Measurements from ENCODE around the gene POLK. TPM values are rescaled to one million over a fixed set of nuclear protein-coding genes. Genes with fewer than 3 reads are reported as not detected.
"Not testable (repeated sequence)": the region's sequence is repeated elsewhere in the genome, so short reads cannot be mapped to it uniquely, and the experiment has no call there.

POLK gene
- polyA plus RNA-seq, 1 donor = 23.4 TPM

DNA sequence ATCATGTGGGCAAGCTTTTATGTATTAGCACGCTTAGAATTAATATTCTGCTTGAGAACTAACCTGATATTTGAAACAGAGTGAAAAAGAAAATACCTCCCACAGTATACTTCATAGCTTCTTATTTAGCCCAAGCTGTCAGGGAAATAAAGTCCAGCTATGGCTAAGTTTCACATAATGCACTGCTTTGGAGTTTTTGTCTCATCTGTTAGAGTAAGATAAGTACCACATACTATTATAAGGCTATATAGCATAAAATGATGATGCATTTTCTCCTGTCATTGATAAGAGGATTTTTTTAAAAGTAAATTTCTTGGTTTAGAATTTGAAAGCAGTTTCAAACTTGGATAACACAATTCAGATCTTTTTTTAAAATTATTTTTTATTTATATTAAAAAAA, 97.2 kb downstream of the POLK start:
- DNase-seq (ENCODE audit: low read depth) = no peak

DNA sequence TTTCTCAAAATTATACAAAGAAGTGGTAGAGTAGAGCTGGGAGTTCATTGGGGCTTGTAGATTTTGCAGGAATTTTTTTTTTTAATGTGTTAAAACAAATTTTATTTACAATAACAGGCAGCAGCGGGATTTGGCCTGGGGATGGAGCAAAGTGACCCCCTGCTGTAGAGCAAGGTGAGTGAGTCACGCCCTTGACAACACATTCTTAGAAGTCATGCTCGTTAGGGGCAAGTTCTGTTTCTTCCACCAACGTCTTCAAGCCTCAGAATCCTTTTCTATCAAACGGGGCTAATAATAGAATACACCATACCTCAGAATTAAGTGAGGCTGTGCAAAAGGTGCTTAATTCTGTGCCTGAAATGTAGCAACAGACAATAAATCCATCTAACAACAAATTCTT, 98.5 kb downstream of the POLK start:
- no peak for DNase-seq (ENCODE audit: low read depth)

DNA sequence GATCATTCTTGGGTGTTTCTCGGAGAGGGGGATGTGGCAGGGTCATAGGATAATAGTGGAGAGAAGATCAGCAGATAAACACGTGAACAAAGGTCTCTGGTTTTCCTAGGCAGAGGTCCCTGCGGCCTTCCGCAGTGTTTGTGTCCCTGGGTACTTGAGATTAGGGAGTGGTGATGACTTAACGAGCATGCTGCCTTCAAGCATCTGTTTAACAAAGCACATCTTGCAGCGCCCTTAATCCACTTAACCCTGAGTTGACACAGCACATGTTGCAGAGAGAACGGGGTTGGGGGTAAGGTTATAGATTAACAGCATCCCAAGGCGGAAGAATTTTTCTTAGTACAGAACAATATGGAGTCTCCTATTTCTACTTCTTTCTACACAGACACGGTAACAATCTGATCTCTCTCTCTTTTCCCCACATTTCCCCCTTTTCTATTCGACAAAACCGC, 99.2 kb downstream of the POLK start:
- DNase-seq (ENCODE audit: low read depth) = not testable (repeated sequence)

DNA sequence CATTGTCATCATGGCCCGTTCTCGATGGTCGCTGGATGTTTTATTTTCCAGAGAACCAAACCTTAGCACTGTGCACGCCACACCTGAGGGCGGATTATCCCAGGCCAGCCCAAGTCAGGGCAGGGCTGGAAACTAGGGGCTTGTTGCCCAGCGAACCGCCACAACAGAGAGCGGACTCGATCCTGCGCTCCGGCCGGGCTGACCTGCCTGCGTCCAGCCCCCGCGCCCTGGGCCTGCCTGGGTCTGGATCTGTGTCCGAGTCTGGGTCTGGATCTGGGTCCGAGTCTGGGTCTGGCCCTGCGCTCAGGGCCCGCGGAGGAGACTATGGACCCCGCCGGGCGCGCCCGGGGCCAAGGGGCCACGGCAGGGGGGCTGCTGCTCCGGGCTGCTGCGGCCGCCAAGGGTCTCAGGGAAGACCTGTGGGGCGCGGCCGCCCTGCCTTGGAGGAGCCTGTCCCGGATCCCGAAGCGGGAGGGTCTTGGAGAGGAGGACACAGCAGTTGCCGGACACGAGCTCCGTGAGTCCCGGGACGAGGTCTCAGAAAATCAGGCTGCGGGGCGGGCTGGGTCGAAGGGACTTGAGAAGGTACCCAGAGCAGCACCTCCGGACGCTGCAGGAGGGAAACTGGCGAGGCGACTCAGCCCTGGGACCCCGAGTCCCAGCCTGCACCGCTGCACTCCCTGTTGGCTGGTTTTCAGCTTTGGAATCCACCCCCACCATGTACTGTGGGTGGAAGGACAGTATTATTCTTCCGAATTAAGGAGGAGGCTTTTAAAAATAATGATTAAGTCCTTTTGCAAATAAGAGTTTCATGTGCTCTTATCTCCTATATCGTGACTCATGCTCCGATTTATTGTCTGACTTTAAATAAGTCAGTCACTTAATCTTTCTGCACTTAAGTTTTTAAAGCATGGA, 99.9 kb downstream of the POLK start, which contains the start of gene ANKDD1B:
Gene ANKDD1B, plus strand, starts transcription at position 143 of the 915 bp plus-strand sequence. Its CDS starts 182 bp downstream, at position 325.
- no peak for DNase-seq (ENCODE audit: low read depth)

DNA sequence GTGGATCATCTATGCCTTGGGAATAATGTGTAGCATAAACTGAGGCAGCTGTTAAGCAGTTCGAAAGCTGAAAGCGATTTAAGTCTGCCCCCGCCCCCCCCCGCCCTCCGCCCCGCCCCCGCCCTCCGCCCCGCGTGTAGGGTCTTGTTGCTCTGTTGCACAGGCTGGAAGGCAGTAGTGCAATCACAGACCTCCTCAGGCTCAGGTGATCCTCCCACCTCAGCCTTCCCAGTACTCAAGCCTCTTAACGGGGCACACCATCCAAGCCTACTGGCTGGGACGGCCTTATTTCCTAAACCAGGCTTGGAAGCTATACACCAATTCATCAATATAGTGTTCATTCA, 100.5 kb downstream of the POLK start:
- no peak for DNase-seq (ENCODE audit: low read depth)

DNA sequence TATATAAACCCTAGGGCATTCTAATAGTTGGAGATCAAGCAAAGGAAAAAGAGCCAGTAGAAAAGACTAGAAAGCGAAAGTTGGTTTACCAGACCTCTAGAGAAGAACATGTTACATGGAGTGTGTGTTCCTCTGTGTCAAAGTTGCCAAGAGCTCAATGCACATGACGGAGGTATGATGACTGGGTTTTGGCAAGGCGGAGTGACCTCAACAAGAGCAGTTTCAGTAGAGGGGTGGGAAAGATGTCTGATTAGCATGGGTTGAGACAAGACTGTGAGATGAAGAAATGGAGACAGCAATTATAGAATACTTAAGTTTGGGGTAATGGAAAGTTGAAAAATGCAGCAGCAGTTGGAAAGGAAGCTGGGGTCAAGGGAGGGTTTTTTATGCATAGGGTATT, 101.2 kb downstream of the POLK start:
- no peak for DNase-seq (ENCODE audit: low read depth)

DNA sequence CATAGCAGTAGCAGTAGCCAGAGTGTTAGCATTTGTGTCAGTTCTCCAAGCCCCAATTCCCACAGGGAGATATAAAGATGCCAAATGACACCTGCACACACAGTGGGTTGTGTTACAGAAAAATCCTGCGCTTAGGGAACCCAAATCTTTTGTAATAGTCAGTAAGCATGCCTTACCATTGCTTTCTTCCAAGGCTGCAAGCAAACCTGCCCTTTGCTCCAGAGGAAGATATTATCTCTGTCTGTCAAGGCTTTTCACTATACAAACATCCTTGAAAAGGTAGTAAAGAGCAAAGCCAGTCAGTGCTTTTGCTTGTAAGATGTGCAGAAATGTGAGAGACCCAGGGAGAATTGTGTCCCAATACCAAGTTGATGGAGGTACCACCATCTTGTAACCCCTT, 102.5 kb downstream of the POLK start:
- no peak for DNase-seq (ENCODE audit: low read depth)

DNA sequence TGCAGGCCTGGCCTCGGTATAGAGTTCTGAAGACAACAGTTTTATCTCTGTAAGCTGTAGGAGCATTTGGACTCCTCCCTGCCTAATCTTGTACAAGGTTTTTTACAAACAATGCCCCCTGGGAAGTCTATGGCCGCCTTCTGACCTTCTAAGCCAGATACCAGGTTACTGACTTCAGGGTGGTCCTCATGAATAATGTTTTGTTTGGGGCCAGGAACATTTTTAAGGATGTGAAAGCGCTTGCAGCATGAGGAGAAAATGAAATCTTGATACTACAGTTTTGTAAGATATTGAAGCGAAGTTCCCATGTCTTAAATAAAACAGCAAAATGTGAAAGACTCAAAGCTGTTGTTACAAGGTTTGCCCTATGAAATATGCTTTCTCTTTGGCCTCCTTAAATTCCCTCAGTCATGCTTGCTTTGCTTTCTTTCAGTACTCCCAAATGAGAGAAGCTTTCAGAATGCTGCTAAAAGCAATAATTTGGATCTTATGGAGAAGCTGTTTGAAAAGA, 104.7 kb downstream of the POLK start:
- no peak for DNase-seq (ENCODE audit: low read depth)

DNA sequence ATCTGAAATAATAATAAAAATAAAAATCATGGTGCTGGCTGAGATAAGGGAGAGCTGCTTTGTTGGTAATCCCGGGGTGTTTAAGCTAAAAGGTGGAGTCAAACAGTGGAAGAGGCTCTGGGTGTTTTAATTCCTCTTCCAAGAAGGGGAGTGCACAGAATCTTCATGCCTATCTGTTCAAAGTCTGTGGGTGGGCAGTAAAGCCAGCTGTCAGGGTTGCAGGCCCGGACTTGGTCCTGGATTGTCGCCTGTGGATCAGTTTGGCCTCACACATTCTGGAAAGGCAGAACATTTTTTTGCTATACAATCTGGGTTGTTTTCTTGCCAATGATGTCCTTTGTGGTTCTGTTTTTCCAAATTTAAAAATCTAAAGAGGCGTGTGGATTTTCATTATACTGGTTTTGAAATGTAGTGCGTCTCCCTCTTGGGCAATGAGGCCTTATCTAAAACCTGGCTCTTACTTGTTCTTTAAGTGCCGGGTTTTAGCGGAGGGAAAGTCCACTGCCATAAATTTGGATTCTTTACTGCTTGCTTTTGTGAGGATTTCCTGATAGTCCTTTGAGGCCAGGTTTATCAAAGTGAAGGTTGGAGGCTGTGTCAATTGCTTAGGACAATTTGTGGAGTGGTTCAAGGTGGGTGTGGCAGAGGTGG, 105.4 kb downstream of the POLK start:
- no peak for DNase-seq (ENCODE audit: low read depth)

DNA sequence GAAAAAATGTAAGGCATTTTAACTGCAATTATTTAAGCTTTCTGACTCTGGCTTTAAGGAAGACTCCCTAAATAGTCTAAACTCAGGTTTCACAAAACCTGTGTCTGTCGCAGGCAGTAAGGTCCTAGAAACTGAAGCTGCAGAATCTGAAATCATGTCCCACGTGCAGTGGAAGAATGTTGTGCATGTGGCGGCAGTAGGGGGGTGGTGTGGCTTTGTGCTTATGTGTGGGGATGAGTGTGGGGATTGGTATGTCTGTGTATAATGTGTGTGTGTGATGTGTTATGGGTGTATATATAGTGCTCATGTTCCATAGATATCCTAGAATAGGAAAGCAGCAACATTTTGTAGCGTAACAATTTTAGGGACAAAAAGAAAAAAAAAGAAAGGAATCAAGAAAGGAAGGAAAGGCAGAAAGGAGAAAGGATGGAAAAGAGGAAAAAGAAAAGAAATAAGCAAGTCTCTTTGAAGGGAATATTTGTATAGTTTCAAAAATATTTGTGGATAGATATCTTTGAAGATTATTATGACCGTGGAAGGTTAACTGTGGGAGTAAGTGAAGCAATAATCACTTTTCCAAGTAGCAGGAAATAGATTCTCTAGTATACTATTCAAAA, 106.2 kb downstream of the POLK start:
- no peak for DNase-seq (ENCODE audit: low read depth)

DNA sequence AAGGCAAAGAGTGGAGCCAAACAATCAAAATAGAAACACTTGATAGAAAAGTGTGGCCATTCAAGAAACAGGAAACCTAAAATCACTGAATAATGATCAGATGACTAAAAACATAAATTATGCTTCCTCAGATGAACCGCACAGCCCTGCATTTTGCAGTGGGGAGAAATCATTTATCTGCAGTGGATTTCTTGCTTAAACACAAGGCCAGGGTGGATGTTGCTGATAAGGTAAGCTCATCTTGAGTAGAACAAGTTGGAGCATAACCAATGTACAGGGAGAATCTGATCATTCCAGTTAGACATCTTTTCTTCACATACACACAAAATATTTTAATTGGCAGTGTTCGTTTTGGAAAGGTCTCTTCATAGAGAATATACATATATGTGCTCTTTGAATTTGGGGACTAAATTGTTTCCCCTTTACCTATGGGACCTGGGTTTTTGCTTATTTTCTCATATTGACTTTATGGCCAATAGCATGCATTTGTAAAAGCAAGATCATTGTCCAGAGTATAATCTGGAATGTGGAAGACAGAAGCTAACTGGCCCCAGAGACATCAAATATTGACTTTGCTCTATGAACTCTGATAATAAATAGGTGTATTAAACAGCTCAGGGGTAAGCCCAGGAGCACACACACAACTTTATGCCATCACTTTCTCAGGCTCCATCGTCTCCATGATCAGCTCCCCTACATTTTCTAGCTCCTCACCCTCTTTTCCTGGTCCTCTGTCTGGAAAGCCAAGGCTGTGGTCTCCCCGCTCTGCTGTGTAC, 108.7 kb downstream of the POLK start:
- no peak for DNase-seq (ENCODE audit: low read depth)

DNA sequence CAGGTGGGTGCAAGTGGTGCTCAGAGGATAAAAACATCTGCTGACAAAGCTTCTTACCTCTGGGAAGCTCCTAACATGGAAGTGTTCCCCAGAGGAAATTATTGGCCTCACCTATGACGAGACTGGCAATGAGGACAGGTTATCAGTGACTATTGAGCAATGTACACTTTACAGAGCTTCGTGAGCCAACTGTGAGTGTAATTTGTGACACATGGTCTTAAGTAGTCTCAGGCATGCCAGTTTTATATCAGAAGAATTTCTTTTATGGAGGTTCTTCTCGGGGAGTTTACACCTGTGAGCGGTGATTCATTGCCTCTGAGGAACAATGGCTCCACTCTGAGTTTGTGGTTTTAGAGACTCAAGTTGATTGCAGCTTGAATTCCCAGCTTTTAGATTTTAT, 110.9 kb downstream of the POLK start:
- DNase-seq (ENCODE audit: low read depth) = no peak

DNA sequence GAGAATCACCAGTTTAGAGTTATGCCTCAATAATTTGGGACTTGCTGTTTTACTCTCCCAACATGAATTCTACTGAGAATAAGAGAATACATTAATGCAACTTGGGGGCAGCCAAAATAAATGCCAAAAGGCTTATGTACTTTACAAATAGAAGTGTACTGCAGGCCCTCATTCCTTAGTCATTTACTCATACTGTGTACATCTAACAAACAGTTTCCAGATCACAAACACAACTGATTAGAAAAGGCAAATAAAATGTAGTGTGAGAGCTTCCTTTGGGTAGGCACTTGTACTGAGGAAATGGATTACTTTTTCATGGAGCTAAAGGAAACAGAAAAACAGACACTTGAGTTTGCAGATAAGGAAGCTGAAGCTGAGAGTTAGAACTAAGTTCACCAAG, 112.2 kb downstream of the POLK start:
- no peak for DNase-seq (ENCODE audit: low read depth)

DNA sequence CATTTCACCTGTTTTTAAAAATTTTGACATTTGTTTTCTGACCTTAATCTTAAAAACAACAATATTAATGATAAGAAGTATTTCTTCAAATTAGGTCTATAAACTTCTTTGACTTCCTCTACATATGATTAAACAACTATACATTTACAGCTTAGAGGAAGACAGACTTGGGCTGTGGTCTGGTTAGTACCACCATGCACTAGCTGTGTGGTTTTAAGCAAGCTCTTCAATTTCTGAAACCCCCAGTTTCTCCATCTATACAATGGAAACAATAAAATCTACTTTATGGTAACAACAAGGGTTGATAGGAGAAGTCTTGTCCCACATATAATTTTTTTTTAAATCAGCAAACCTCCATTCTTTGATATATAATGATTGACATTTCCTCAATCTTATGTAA, 115.3 kb downstream of the POLK start:
- DNase-seq (ENCODE audit: low read depth) = no peak

DNA sequence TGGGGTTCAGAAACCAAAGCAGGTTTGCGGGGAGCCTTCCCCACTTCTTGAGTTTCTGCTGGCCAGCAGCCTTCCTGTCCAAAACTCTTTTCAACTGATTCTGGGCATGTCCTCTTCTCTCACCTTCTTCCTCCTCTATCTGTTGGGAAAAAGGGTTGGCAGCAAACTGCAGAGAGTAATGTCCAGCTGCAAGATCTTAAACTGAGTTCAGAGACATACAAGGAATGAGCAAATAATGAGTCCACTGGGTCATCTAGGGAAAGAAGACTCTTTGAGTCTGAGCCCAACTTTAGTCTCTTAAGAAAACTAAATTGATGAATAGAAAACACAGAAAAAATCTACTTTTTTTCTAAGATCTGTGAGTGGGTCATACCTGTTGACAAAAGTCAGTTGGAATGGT, 116.1 kb downstream of the POLK start:
- DNase-seq (ENCODE audit: low read depth) = no peak

DNA sequence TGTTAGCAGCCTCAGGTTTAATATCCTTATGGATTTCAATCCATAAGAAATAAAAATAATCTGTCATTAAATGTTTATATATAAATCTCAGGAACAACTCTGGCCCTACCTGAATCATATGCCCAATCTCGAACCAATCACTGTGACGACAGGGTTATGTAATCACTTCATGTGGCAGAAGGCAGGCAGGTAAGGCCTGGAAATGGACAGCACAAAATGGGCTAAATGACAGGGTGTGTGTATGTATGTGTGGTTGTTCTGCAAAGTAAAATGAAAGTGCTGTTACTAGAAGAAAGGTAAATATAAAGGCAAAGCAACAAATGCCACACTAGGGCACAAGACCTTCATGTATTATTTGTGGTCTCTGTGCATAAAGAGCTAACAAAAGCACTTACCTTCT, 119.2 kb downstream of the POLK start:
- DNase-seq (ENCODE audit: low read depth) = no peak

DNA sequence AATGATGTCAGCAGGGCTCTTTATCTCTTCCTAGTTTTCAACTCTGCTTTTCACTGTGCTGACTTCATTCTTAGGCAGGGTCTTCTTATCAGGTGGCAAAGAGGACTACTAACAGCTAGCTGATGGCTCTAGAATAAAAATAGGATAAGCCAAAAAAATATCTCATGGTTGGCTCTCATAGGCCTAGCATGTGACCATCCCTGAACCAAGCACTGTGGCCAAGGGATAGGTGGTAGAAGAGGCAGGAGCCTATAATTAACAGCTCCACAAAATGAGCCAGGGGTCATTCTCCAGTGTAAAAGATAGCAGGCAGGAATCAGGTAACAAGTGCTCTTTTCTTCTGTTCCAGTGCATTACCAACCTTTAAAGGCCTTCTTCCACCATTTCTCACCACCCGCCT, 120.6 kb downstream of the POLK start:
- DNase-seq (ENCODE audit: low read depth) = no peak

DNA sequence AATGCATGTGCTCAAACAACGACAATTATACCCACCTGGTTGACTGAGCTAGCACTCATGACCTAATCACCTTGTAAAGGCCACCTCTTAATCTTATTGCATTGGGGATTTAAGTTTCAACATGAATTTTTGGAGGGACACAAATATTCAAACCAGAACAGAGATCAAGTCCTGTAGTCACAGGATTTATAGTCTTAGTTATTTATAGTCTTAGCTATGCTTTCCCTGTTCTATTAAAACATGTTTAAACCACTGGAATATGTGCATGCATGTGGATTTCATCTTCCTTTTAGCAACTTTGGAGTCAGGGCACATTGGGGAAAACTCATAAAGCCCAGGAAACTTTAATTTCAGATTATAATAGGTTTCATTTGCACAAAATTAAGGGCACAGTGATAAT, 126.3 kb downstream of the POLK start:
- DNase-seq (ENCODE audit: low read depth) = no peak

DNA sequence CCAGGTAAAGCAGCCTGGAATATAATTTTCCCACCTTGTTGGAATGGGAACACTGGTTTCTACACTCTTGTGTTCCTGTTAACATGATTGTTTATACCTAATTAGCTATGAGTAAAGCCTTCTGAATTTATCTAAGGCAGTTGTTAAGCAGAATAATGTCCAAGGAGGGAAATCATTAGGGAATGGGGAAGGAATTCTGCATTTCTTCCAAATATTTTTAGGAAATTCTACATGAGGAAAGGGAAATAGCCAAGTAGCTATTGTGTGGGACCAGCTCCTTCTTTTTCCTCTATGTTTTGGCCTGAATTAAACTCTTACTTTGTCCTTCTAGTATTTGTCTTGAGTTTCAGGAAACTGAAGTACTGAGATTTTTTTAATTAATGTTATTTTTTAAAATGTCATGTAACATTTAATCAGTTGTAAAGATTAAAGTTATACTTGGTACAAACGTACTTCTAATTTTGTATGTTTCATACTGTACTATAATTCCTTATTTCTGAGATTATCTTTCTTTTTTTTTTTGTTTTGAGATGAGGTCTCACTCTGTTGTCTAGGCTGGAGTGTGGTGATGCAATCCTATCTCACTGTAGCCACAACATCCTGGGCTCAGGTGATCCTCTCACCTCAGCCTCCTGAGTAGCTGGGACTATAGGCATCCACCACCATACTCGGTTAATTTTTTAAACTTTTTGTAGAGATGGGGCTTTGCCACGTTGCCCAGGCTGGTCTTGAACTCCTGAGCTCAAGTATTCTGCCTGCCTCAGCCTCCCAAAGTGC, 128.0 kb downstream of the POLK start:
- no peak for DNase-seq (ENCODE audit: low read depth)

DNA sequence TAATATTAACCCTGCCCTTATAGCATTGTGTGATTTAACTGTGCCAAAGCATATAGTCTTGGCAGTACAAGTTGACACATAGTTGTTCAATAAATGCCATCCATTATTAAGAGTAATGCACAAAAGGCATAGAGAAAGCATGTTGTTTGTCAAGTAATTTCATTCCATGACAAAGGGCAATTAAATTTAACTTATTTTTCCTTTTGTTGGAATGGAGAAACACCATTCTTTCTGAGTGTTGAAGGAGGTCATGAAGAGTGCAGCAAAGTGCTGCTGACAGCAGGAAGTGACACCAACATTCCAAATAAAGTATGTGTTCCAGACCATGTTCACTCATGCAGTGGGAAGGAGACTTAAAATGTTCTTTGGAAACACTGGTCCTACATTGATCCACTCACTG, 128.7 kb downstream of the POLK start:
- DNase-seq (ENCODE audit: low read depth) = no peak

DNA sequence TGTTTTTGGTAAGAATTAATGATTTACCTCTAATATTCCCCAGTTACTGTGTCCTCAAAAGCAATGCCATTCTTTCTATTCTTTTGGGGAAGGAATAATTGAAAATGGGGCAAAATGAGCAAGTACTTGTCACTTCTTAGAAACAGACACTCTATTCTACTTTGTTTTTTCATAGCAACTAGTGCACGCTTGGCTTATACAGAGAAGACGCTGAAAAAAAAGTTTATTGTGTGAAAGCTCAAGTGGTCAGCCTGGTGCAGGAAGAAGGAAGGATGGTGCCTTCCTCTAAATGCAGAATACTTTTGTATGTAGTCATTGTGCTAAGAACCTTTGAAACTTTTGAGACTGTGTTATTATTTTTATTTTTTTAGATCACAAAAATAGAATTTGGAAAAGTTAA, 129.1 kb downstream of the POLK start:
- DNase-seq (ENCODE audit: low read depth) = no peak

Measured in forelimb muscle (tissue), 1 donor.